SK-N-SH treated with all-trans-retinoic acid at 6 μM for 48 hours (cell line): ENCODE data around the gene GATA5.

Experiments used
- BACH2 ChIP-seq: fragments of 250-450 bp; sonication (Bioruptor Pico); IDR thresholded peaks from 2 replicates; pipeline ENCODE4 v1.9.0; 2021; ENCODE audit warnings: mild to moderate bottlenecking, borderline replicate concordance
- PATZ1 ChIP-seq: fragments of 250-450 bp; sonication (Bioruptor Pico); IDR thresholded peaks from 2 replicates; pipeline ENCODE4 v1.8.0; 2020; ENCODE audit warnings: mild to moderate bottlenecking, moderate library complexity, borderline replicate concordance
- TCF4 ChIP-seq: fragments of 250-450 bp; sonication (Bioruptor Pico); IDR thresholded peaks from 2 replicates; pipeline ENCODE4 v1.8.0; 2021; ENCODE audit warnings: mild to moderate bottlenecking, moderate library complexity, borderline replicate concordance
- TOX ChIP-seq: fragments of 250-450 bp; sonication (Bioruptor Pico); IDR thresholded peaks from 2 replicates; pipeline ENCODE4 v1.8.0; 2021; ENCODE audit warnings: mild to moderate bottlenecking, moderate library complexity, borderline replicate concordance
- ZFP3 ChIP-seq: fragments of 250-450 bp; sonication (Bioruptor Pico); IDR thresholded peaks from 2 replicates; pipeline ENCODE4 v1.5.0; 2020; ENCODE audit warnings: mild to moderate bottlenecking, moderate library complexity
- ZFP30 ChIP-seq: fragments of 450-650 bp; formaldehyde crosslinking; IDR thresholded peaks from 2 replicates; pipeline ENCODE4 v1.5.0; 2022; ENCODE audit warnings: mild to moderate bottlenecking, moderate library complexity

DNA sequence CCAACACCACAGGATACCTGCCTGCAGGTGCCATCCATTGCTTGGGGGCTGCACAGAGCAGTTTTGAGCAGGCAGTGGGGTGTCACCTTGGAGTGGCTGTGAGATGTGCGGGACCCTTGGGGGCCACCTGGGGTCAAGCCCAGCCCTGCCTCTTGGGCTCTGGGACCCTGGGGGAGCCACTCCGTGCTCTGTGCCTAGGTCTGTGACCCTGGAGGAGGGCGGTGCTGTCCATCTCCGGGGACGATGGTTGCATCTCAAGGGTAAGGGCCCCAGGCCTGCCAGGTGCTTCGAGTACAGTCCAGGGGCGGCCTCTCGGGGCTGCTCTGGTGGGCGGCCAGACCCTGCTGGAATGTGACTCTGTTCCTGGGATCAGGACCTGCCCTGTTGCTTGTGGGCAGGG lies 8.7 kb upstream of the GATA5 start:
- no peak for TF ChIP-seq ZFP30 (CRISPR knock-in tag)
- no peak for TF ChIP-seq TCF4 (CRISPR knock-in tag)
- no peak for TF ChIP-seq PATZ1
- no peak for TF ChIP-seq ZFP3 (CRISPR knock-in tag)
- no peak for TF ChIP-seq TOX
- no peak for TF ChIP-seq BACH2 (CRISPR knock-in tag)
